GM18517 (cell line): ENCODE results near the gene ETNK1.

ENCODE experiments used
- ATAC-seq: cut with Tn5 transposase; IDR thresholded peaks from one replicate; pipeline ENCODE4 v1.9.1; 2021; ENCODE audit warnings: mild to moderate bottlenecking, moderate library complexity; ENCODE audit not compliant: unreplicated experiment

ETNK1 gene

DNA sequence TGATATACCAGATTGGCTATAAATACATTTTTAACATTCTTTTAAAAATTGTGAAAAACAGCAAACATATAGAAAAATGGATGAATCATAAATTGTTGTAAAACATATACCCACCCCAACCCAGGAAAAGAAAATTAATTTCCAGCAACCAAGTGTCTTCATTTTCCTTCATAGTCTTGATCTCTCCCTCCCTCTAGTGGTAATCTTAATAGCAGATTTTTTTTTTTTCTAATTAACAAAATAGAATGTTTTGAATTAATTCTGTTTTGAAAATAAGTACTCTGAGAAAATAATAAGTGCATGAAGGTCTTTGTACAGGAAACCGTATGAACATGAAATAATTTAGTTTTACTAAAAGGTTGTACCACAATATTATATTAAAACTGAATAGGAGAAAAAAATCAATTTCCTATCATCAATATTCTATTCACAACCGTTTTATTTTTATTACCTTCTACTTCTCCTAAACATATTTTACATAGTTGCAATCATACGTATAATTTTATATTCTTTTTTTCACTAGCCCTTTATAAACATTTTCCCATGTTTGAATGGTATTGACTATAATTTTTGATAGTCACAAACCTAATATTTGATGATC, 7.0 kb downstream of the ETNK1 start:
- ATAC-seq: no peak

DNA sequence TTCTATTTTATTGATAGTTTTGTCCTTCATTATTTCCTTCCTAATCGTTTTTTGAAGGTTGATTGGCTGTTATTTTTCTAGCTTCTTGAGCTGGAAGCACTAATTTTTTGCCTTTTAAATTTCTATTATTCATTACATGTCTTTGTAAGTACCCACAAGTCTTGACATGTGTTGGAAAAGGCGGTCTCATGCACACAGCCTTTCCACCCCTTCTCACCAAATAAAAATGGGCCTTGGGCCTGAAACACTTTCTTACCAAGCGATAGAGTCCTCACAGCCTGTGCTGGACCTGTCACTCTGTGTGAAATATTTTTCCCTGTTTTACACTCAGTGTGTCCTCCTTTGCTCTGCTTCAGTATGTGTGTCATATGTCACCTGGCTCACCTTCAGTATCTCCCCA, 9.9 kb downstream of the ETNK1 start:
- ATAC-seq: no peak

DNA sequence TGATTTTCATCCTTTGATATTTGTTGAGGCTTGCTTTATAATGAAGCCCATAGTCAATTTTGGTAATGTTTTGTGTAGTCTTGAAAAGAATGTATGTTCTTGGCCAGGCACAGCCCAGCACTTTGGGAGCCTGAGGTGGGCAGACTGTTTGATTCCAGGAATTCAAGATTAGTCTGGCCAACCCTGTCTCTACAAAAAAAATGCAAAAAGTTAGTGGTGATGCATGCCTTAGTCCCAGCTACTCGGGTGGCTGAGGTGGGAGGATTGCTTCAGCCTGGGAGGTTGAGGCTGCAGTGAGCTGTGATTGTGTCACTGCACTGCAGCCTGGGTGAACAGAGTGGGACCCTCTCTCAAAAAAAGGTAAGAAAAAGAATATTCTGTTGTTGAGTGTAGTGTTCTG, 10.8 kb downstream of the ETNK1 start:
- ATAC-seq: no peak

DNA sequence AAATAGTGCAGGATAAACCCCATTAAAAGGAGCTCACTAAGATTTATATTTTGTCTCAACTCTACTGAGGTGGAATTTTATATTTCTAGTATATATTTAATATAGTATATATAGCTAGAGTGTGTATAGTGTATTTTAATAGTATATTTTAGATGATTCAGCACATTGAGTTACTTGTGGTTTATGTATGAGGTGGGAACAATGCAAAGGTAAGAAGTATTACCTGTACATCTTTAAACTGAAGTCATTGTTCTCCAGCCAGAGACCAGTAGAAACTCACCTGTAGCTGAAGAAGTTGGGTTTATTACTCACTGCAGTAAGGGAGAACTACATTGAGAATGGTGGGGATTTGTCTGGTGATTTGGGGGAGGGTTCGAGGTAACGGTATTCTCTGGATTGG, 15.9 kb downstream of the ETNK1 start:
- ATAC-seq: no peak

DNA sequence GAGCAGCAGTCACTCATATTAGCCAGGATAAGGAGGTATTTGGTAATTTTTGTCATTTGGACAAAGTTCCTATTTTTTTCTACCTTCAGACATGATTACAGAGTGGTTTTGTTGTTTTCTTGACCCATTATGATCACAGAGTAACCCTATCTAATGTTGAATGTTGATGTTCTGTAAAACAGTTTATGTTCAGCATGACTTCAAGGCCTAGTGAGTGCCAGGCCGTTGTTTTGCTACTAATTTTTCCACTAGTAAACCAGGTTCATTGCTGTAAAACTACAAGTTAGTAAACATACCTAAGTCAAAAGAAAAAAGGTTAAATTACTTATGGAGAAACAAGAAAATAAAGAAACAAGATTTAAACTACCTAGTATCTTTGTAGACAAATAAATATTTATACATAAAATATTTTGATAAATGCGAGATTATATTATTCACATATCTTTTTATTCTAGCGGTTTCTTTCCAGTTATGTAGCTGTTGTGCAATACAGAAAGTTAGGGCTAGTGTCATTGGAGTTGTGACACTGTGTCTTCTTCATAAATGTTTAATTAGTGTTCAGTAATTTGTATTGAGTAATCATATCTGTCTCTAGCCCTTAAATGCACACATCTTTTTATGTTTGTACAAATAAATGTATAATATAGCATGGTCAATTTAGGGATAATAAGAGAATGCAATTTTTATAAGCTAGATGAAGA, 16.5 kb downstream of the ETNK1 start:
- ATAC-seq: no peak

DNA sequence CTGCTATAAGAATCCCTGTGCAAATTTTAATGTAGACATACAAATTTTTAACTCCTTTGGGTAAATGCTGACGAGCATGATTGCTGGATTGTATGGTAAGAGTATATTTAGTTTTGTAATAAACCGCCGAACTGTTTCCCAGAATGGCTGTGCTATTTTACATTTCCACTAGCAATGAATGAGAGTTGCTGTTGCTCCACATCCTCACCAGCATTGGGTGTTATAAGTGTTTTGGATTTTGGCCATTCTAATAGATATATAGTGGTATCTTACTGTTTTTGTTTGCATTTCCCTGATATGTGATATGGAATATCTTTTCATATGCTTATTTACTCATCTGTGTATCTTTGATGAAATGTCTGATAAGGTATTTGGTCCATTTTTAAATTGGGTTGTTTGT, 23.7 kb downstream of the ETNK1 start:
- ATAC-seq: no peak

DNA sequence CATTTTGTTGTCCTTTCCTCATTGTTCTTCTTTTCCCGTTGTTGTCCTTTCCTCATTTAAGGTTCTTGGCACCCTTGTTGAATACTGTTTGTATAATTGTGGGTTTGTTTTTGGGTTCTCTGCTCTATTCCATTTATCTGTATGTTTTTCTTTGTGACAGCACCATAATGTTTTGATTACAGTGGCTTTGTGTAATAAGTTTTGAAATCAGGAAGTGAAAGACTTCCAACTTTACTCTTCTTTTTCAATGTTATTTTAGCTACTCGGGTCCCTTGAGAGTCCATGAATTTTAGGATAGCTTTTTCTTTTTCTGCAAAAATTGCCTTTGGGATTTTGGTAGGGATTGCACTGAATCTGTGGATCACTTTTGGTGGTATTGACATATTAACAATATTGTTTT, 28.1 kb downstream of the ETNK1 start:
- no peak for ATAC-seq

DNA sequence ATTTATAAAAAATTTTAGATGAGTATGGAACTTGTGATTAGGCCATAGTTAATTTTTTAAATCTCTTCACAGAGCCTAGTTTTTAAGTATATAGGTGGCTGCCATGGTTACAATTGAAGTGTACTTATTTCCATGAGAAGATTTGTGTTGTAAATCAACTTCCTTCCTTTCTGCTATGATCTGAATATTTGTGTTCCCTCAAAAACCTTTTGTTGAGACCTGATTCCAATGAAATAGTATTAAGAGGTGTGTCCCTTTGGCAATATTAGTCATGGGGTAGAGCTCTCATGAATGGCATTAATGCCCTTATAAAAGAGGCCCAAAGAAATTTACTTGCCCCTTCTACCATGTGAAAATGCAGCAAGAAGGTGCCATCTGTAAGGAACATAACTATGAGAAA, 28.8 kb downstream of the ETNK1 start:
- ATAC-seq: no peak

- ATAC-seq: no peak
Observed at GRCh38 chr12:22656376-22656775, 31.4 kb downstream of the ETNK1 start.

- ATAC-seq: no peak
Observed at GRCh38 chr12:22656831-22657230, 31.9 kb downstream of the ETNK1 start.

DNA sequence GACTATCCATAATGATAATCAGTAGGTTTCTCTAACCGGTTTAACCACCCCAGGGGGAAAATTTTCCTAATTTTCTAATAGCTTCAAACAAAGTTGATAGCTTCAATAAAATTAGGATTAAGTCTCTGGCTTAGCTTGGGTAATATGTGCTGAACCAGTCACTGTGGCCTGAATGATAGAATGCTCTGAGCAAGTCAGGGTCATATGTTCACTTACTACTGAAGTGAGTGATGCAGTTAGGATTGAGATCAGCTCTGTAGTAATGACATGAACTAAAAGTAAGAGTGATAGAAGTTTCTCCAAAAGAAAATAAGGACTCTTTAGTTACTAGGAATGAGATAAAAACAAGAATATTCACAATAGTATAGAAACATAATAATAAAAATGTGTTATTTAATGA, 32.6 kb downstream of the ETNK1 start:
- ATAC-seq: no peak

DNA sequence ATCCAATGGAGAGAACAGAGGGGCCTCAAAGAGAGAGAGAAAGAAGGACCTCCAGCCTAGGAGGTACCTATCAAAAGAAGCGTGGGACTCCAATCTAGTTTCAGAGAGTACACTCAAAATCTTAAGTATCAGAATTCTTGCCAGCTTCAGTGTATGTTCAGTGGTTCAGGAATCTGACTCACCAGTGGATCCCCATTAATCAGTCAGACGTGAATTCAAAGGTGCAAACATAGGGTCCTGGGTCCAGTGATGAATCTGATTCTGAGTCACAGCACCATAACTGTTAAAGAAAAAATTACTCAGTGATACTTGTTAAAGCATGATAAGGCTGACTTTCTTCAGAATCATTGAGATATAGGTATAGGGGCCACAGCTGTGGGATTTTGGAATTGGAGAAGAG, 33.2 kb downstream of the ETNK1 start:
- ATAC-seq: no peak

DNA sequence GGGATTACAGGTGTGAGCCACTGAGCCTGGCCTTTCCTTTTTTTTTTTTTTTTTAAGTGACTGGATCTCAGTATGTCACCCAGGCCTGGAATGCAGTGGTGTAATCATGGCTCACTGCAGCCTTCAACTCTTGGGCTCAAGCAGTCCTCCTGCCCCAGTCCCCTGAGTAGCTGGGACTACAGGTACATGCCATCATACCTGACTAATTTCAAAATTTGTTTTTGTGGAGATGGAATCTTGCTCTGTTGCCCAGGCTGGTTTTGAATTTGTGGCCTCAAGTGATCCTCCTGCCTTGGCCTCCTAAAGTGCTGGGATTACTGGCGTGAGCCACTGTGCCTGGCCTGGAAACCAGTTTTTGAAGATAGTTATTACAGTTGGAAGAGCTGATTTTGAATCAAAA, 37.4 kb downstream of the ETNK1 start:
- ATAC-seq: no peak

GRCh38 chr12:22665476-22665875, 40.5 kb downstream of the ETNK1 start:
- ATAC-seq: no peak

DNA sequence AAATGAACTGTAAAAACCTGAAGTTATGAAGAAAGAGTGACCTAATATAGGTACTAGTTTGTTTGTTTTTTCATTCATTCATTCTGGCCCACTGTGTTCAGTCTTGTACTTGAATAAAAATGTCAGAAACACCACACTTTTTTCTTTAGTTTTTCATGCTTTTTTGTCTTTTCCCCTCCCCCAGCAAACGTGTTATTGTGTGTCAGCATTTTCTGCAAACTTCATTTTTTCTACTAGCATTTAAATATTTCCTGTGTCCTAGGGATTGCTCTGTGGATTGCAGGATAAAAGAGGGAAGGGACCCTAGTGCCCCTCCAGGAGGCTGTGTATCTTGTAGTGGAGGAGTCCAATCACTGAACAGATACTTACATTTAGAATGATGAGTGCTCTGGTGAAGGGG, 42.2 kb downstream of the ETNK1 start:
- no peak for ATAC-seq

GRCh38 chr12:22668441-22668840, 43.5 kb downstream of the ETNK1 start:
- no peak for ATAC-seq

DNA sequence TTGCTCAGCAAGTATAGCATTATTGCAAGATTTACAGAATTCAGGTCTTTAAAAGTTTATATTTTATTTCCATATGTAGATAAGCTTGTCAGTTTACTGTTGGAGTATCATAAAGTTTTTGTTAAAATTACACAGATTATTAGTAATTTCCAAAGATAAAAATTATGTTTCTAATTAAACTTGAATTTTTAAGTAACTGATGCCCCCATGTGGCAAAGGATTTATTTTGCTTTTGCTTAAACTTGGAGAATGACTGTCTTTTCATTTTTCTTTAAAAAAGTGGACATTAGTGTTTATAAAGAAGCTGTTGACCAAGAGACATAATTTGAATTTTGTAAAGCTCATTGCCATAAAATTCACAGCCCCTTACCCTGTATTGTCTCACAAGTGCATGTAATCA, 45.8 kb downstream of the ETNK1 start:
- no peak for ATAC-seq

DNA sequence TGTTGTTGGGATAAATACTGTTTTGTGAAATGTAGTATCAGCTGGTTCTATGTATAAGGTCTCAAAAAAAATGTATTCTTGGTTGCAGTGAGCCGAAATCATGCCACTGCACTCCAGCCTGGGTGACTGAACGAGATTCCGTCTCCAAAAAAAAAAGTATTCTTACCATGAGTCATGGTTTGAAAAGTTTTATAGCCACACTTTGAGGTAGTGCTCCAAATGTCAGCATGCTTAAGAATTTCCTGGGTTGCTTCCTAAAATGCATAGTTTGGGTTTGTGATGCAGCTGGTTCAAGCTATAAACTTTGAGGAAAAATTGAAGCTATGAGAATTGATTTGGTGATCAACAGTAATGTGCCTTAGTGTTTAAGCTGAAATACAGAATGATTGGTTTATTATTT, 48.0 kb downstream of the ETNK1 start:
- no peak for ATAC-seq

DNA sequence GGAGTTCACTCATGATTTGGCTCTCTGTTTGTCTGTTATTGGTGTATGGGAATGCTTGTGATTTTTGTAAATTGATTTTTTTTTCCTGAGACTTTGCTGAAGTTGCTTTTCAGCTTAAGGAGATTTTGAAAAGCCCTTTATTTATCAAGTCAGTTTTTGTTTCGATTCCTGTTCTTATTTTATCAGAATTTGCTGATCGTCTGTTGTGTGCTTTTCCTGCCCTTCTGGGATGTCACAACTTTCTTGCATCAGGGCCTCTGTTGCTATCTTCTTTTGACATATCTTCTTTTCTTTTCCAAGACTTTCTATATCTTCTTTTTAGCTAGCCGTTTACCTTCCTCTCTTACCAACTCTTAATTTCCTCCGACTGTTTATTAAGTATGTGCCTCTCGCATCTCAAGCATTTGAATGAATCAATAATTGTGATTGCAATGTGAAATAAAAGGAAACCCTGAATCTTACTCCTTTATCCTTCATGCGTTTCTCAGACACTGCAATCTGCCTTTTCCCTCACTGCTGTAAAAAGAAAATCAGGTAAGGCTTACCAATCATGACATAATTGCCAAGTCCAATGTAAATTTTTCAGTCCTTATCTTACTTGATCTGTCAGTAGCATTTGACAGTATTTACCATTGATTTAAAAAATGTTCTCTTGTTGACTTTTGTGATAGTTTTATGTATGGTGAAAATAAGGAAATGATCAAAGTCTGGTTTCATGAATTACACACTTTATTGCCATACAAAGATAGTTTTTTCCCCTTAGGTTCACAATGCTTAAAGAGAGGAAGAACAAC, 53.0 kb downstream of the ETNK1 start:
- ATAC-seq: no peak

DNA sequence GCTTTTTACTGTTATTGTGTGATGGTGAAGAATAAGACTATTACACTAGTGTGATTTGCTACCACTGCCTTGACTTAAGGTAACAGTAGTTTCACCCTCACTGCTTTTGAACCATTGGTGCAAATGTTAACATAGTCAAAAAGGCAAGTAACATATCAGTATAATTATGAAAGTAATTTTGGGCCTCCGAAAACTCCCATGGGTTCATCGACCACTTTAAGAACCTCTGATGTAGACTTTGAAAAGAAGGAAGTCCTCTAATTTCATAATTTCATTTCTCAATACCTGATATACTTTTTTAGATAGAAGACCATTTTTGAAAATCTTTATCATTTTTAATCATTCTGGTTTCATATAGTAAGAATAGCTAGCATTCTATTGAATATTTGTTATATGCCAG, 57.7 kb downstream of the ETNK1 start:
- no peak for ATAC-seq

DNA sequence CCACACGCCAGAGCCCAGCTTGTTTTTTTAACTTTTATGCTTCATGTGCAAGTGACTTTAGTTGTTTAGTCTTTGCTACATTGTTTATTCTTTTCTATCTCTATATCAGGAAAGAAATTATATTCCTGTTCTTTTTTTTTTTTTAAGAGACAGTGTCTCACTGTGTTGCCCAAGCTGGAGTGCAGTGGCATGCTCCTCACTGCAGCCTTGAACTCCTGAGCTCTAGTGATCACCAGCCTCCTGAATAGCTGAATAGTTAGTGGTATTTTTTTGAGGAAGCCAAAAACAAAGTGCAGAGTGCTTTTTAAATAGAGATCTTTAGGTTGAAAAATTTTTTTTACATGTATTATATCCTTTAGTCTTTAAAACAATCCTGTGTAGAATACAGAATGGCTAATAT, 58.2 kb downstream of the ETNK1 start:
- ATAC-seq: no peak
